GM19240 (cell line): Measurements from ENCODE around the gene NAA16.
"Not testable (repeated sequence)": the region's sequence is repeated elsewhere in the genome, so short reads cannot be mapped to it uniquely, and the experiment has no call there.

Source experiments
- DNase-seq: peaks from one replicate; pipeline ENCODE4 v3.0.0; 2011; ENCODE audit warnings: low spot score; ENCODE audit not compliant: insufficient read length

NAA16 gene

DNA sequence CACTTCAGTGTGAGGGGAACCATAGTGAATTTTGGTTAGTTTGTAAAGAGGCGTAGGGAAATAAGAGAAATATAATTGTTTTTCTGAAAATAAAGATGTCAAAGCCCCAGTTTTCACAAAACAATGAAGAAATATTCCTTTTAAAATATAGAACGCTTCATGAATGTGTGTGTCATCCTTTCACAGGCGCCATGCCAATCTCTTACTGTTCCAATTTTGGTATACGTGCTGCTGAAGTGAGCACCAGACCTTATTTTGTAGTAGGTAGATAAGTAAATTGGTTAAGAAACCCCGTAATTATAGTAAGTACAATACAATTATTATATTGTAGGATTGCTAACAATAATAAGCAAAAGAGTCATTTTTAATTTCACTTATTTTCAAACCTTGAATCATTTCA, 43.3 kb downstream of the NAA16 start:
- DNase-seq = no peak

DNA sequence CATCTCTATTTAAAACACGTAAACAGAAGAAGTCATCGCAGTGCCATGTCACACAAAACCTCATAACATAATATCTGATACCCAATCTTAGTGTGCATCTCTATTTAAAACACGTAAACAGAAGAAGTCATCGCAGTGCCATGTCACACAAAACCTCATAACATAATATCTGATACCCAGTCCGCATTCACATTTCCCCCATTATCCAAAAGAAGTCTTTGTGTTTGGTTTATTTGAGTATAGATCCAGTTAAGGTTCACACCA, 45.2 kb downstream of the NAA16 start:
- DNase-seq = not testable (repeated sequence)

DNA sequence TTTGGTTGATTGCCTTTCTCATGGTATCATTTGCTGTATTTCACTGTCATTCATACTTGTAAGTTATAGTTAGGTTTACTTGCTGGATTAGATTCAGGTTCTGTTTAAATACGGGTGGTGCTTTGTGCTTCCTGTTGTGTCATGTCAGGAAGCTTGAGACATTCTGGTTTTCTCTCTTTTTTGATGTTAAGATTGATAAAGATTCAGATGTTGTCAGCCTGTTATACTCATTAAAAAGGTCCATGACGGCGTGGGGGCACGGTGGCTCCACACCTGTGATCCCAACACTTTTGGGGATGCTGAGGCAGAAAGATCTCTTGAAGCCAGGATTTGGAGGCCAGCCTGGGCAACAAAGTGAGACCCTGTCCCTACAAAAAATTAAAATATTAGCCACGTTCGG, 45.7 kb downstream of the NAA16 start:
- no peak for DNase-seq

DNA sequence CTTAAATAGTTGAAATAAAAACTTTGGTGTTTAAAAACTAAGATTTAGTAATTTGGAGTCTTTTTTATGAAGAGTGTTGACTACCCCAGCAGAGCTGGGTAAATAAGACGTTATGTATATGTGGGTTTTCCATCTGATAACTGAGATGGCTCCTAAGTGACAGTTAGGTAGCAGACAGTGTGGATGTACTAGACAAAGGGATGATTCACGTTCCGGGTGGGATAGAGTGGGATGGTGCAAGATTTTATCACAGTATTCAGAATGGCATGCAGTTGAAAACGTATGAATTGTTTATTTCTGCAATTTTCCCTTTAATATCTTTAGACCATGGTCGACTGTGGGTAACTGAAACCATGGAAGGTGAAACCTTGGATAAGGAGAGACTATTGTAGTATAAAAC, 50.4 kb downstream of the NAA16 start:
- no peak for DNase-seq

DNA sequence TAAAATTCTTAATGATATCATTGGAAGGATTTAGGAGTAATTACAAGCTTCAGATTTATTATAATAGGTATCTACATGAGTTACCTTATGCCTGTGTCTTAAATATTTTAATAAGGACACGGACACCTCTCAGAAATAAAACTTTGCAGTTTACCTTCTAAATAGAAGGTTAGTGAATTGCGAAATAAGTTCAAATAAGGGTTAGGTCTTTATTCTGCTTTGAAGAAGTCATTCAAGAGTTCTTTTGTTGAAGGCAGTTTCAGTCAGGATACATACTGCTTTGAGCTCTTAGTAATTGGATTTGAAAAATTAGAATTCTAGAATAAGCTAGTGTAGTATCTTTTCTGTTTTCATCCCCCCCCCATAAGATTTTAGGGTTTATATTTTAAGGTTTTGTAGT, 53.0 kb downstream of the NAA16 start:
- no peak for DNase-seq

DNA sequence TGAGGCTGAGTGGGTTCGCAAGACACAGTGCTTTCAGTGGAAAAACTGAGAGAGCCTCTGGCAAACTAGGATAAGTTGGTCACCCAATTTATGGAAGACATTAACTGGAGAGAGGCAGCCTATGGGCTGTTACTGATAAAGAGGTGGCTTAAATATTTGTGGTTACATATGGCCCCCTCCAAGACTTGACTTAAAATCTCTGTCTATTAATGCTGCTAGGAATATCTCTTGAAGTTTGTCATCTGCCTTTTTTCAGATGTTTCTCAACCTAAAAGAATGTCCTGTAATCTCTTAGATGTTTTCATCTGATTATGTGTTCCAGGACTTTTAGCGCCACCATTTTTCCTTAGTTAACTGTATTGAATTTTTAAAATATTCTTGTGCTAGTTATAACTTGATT, 54.6 kb downstream of the NAA16 start:
- no peak for DNase-seq

DNA sequence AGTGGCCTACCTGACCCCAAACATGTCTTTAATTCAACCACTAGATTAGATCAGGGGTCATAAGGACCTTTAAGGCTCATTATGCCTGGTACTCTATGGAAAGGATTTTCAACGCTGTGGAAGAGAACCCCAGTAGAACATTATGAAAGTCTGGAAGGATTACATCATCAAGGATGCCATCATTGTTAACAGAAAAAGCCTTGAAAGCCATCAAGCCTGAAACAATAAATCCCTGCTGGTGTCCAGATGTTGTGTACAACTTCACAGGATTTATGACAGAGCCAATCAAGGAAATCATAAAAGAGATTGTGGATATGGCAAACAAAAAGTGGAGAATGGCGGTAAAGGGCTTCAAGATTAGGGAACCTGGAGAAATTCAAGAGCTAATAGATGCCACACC, 59.7 kb downstream of the NAA16 start:
- no peak for DNase-seq

DNA sequence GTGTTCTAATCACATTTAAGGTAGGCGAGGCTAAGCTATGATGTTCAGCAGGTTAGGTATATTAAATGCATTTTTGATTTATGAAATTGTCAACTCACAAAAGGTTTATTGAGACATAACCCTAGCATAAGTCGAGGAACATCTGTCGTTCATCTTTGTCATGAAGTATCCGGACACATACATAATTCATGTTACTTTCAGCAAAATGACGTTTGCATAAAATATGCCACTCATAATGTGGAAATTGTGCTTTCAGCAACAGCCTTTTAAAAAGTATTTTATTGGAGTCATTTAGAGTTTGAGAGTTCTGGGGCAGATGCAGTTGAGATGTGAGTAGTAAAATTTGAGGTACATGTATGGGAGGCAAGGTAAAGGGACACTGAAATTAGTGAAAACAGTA, 66.4 kb downstream of the NAA16 start:
- no peak for DNase-seq

DNA sequence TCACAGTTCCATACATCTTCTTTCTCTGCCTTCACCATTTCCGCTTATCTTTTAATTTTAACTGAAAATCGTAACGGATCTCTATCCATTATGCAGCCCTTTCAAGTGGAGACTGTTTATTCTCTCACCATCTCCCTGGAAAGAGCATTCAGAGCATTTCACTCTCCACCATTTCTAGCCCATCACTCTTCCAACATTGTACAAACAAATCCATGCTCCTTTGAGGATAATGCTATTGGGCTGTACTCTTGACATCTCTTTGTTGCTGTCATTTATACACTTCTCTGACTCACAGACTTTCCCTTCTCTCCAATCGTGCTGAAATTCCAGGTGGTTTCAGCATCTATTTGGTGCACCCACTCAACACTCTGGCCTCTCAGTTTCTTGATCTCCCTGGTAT, 71.4 kb downstream of the NAA16 start:
- no peak for DNase-seq

DNA sequence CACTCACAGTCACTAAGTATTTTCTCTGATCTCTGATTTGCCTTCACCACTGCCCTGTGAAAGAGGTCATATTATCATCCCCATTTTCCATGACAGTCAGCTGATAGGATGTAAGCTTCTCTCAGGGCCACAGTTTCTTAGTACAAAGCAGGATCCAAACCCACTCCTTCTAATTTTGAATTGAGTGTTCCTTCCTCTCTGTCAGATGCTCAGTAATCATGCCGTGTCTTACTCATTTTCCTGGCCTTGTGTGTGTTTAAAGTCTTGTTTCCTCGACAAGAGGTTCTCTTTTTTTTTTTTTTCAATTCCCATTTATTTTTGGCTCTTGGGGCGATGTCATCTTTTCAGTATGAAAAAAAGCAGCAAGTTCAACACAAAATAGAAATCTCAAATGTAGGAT, 72.3 kb downstream of the NAA16 start:
- no peak for DNase-seq

DNA sequence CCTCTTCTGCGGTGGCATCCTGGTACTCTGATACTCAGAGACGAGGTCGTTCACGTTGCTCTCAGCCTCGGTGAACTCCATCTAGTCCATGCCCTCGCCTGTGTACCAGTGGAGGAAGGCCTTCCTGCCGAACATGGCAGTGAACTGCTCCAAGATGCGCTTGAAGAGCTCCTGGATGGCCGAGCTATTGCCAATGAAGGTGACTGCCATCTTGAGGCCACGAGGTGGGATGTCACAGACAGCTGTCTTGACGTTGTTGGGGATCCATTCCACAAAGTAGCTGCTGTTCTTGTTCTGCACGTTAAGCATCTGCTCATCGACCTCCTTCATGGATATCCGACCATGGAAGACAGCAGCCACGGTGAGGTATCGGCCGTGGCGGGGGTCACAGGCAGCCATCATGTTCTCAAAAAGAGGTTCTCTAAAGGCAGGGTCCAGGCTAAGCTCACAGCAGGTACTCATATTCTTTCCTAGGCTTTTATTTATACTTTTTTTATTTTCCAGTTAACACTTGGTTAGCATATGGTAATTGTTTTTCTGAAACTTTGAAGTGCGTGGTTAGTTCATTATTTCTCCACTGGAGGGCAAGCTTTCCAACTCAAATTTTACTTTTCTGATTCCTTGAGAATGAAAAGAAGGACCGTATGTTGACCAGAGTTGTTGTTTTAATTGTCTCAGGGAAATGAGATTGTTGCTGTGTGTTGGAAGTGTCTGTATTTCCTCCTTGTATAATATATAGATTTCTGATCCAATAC, 73.9 kb downstream of the NAA16 start:
- DNase-seq = no peak

DNA sequence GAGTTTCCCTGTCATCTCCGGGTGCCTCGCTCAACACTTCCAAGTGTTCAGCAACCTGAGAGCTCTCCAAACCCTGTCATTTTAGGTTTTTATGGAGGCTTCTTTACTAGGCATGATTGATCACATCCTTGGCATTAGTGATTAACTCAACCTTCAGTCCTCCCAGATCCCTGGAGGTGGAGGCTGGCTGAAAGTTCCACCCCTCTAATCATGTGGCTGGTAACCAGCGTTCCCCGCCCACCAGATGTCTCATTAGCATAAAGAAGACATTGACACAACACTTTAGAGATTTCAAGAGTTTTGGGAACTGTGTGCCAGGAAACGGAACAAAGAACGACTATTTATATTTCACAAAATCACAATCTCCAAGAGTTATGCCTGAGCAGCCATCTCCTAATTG, 75.1 kb downstream of the NAA16 start:
- DNase-seq = no peak

DNA sequence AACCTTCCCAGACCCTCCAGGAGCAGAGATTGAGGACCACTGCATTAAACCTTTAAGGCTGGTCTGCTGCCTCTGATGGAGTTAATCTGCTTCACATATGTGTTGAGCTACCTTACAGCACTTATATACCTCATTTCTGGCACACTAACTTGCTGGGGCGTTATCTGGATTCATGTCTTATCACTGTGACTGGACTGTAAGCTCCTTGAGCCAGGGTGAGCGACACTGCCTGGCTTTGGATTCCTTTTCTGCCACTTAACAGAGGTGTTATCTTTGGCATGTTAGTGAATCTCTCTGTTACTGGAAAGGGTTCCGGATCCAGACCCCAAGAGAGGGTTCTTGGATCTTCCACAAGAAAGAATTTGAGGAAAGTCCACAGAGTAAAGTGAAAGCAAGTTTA, 76.5 kb downstream of the NAA16 start:
- no peak for DNase-seq

DNA sequence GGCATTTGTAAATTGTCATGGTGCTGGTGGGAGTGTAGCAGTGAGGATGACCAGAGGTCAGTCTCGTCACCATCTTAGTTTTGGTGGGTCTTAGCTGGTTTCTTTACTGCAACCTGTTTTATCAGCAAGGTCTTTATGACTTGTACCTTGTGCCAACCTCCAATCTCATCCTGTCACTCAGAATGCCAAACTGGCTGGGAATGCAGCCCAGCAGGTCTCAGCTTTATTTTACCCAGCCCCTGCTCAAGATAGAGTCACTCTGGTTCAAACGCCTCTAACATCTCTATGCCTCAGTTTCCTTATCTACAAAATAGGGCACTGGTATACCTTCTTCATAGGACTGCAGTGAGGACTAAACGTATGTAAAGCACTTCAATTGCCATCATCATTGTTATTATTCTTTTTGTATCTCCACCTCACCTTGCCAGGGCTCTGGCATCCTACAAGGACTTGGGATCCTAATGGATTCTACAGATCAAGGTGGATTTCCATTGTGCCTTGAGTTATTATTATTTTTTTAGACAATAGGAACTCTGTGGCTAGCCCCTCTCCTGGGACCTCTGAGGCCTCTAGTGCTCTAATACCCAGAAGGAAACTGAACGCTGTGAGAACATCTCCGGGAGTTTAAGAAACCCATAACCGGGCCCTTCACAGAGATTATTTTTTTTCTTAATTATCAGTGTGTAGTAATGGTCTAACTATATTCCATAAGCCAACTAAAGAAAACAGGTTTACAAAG, 77.2 kb downstream of the NAA16 start:
- no peak for DNase-seq

DNA sequence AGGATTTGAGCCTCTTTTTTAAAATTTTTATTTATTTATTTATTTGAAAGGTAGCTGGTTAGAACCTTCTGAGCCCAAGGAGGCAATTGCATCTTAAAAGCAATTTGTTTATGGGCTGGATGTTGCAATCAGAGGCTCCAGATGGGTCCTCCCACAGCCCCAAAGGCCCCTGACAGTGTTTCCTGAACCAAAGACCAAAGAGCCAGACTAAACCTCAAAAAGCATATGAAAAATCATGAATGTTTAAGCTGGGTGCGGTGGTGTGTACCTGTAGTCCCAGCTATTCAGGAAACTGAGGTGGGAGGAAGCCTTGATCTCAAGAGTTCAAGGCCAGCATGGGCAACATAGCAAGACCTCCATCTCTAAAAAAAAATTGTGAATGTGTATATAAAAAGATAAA, 78.5 kb downstream of the NAA16 start:
- no peak for DNase-seq

DNA sequence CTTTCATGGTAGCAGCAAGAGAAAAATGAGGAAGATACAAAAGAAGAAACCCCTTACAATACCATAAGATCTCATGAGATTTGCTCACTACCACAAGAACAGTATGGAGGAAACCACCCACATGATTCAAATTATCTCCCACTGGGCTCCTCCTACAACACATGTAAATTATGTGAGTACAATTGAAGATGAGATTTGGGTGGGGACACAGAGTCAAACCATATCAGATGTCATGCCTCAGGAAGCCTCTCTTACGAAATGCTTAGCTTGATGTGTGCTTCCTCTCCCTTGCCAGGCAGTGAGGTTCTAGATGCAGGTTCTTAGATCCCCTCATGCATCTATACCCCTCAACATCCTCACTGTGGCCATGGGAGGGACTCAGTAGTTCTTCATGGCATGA, 83.1 kb downstream of the NAA16 start:
- no peak for DNase-seq

DNA sequence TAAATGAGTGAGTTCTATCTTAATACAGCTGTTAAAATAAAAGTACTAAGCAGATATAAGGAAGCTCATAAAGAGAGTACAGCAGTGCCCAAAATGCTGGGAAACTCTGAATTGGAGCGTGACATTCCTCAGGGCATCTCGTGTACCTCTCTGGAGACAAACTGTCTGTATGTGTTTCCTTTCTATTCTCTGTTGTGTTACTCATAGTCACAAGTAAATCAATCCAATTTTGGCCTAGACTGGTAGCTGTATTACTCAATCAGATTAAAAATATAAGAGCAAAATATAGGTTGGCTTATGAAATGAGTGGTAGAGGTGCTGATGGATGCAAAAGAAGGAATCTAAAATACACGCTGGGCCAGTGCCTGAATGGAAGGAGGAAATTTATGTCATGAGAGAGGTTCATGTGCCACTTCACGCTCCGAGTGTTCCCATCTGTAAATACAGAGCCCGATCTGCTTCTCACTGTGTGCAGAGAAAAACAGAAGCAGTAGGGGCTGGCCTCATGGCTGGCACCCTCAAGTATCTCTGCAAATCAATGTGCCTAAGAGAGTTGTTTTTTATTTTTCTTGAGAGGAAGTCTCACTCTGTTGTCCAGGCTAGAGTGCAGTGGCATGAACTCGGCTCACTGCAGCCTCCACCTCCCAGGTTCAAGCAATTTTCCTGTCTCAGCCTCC, 87.6 kb downstream of the NAA16 start:
- no peak for DNase-seq

DNA sequence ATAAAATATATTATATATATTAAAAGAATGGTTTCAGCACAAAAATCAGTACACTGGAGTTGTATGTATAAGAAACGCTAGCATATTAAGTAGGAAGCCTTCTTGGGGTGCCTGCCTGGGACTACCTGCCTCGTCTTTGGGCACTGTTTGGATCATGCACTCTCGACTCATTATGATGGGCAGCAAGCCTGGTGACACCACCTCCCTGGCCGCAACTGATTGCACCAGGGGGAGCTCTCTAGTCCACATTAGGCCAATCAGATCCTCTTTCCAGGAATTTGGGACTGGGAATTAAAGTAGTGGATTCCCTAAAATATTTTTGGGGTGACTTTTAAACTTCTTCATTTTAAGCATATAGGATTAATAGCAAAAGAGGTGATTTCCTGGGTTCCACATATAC, 90.3 kb downstream of the NAA16 start:
- no peak for DNase-seq

DNA sequence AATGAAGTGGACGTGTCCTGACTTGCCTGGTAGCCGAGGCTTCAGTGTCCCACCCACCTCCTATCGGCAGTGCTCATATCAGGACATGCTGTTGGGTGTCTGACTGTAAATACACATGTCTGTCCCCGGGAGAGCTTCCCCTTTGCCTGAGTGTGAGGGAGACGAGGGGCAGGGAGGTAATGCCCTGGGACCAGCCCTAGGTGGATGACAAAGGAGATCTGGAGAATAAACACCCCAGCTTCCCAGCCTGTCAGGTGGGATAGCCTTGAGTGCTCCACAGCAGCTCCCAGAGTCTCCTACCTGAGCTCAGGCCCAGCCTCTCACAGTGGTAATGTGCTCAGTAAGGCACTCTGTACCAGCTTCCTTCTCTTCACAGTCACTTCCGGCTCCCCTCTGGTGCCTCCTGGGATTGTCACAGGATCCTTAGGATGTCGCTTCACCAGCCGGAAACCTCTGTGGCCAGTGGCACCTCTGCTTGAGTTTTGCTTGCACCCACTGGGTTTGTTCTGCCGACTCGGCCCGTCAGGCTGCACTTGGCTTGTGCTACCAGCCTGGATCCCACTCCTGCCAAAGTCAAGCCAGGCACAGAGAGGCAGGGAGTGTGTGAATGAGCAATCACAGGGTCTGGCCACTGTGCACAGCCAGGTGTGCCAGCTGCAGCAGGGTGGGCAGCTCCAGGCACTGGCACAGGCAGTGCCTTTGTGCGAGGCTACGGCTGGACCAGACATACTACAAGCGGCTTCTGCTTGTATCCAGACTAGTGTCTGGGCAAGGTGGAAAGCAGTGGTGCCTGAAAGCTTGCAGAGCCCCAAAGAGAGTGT, 91.8 kb downstream of the NAA16 start:
- DNase-seq = no peak

DNA sequence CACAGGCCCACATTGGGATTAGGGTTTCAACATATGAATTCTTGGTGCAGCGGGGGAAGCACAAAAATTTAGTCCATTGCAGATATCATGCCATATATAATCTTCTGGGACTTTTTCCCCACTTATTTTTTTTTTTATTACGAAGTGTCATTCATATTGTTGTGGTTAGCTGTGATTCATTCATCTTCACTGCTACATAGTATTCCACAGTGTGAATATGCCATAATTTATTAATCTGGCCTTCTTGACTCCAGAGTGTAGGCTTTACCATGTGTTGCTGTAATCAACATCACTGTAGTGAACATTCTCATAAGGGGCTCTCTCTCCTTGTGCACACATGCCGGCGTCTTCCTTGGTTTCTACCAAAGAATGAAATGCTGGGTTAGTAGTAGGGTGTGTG, 92.9 kb downstream of the NAA16 start:
- no peak for DNase-seq

DNA sequence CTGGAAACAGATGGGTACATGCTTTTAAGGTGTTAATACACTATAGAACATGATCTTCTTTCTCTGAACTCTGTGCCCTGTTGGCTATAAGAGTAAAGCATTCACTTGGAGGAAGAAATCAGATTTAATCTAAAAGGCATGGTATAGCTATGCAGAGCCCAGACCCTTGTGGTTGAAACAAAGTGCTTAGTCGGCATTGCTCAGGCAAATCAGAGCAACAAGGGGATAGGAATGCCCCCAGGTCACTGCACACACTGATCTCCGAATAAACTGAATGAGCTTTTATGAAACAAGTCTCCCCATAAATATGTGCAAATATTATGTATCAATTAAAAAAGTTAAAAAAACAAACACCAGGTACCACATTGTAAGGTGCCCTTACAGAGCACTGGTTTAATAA, 94.3 kb downstream of the NAA16 start:
- DNase-seq = no peak

DNA sequence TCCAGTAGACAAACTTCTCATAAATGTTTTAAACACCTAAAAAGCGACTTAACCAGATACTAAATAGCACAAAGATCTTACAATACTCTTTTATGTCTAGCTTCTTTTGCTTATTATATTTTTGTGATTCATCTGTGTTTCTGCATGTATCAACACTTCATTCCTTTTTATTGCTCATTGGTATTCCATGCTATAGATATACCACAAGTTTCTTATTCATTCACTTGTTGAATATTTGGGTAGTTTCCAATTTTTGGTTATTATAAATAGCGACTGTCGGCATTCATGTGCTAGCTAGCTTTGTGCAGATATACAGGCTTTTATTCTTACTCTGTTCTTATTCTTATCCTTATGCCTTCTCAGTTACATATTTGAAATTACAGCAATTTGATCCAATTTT, 96.3 kb downstream of the NAA16 start:
- DNase-seq = no peak
